DND-41 (cell line): ENCODE measurements around the gene DNAH8.

ENCODE experiments used
- ATAC-seq: fragments of 200-7000 bp; cut with Tn5 transposase; 3 replicates; pipeline ENCODE4 v1.9.1; 2021; ENCODE audit warnings: low read depth; ENCODE audit not compliant: insufficient read depth
- DNase-seq: peaks from one replicate; pipeline ENCODE4 v3.0.0-alpha.2; 2020
- H2AFZ ChIP-seq: 2 replicates; pipeline ENCODE4 v1.6.0; 2012; ENCODE audit warnings: low read depth, low read length
- H3K27ac ChIP-seq: 2 replicates; pipeline ENCODE4 v1.5.1; 2012; ENCODE audit warnings: low read length, inconsistent platforms
- H3K27me3 ChIP-seq: fragments of 200-600 bp; sonication (generic); 2 replicates; pipeline ENCODE4 v1.6.0; 2012; ENCODE audit warnings: low read length, mild to moderate bottlenecking, inconsistent platforms; ENCODE audit not compliant: insufficient read depth, poor library complexity
- H3K36me3 ChIP-seq: 2 replicates; pipeline ENCODE4 v1.5.1; 2012; ENCODE audit warnings: low read length, inconsistent platforms; ENCODE audit not compliant: insufficient read depth
- H3K4me1 ChIP-seq: 2 replicates; pipeline ENCODE4 v1.5.1; 2012; ENCODE audit warnings: mild to moderate bottlenecking, low read length; ENCODE audit not compliant: insufficient read depth
- H3K4me2 ChIP-seq: 2 replicates; pipeline ENCODE4 v1.6.0; 2012; ENCODE audit warnings: mild to moderate bottlenecking, moderate library complexity, low read length, inconsistent platforms; ENCODE audit not compliant: insufficient read depth
- H3K4me3 ChIP-seq, 2 experiments: fragments of 200-600 bp in 1 of 2; shearing (Covaris generic) in 1 of 2; 2 replicates each; pipeline ENCODE4 v1.5.1; 2012 to 2016; ENCODE audit warnings: inconsistent platforms in 2 of 2, low read length in 2 of 2, mild to moderate bottlenecking in 2 of 2, low read depth in 1 of 2, moderate library complexity in 1 of 2
- H3K79me2 ChIP-seq: 2 replicates; pipeline ENCODE4 v1.6.0; 2012; ENCODE audit warnings: low read length, inconsistent platforms; ENCODE audit not compliant: insufficient read depth
- H3K9ac ChIP-seq: 2 replicates; pipeline ENCODE4 v1.6.0; 2012; ENCODE audit warnings: low read depth, mild to moderate bottlenecking, inconsistent platforms, low read length, moderate library complexity
- H3K9me3 ChIP-seq: 2 replicates; pipeline ENCODE4 v1.5.1; 2012; ENCODE audit warnings: low read length, moderate library complexity, mild to moderate bottlenecking, inconsistent platforms; ENCODE audit not compliant: insufficient read depth, severe bottlenecking
- H4K20me1 ChIP-seq: 2 replicates; pipeline ENCODE4 v1.6.0; 2012; ENCODE audit warnings: low read length; ENCODE audit not compliant: insufficient read depth
- EZH2 ChIP-seq: IDR thresholded peaks from 3 replicates; pipeline ENCODE4 v1.6.1; 2012; ENCODE audit warnings: borderline replicate concordance, low read depth, mild to moderate bottlenecking, moderate library complexity, low read length, inconsistent platforms; ENCODE audit not compliant: severe bottlenecking
- TF ChIP-seq, protein P1 (sequence below): IDR thresholded peaks from 2 replicates; pipeline ENCODE4 v1.5.1; 2012; ENCODE audit warnings: borderline replicate concordance, low read length, moderate library complexity, mild to moderate bottlenecking; ENCODE audit not compliant: poor library complexity, severe bottlenecking; ENCODE audit errors: extremely low read depth

Gene DNAH8

DNA sequence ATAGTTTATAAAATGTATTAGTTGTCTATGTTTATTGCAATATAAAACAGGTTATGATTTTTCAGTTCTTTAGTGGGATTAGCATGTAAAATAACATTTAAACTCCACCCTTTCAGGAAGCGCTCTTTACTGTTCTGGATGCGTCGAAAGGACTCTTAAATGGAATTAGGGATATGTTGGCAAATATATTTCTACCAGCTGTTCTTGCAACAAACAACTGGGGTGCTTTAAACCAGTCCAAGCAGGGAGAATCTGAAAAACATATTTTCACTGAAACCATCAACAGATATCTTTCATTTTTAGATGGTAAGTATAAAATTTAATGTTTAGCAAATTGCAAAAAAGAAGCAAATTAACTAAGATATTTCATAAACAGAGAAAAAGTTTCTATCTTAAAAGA lies 21.8 kb downstream of the DNAH8 start:
- Histone ChIP-seq H3K27me3 (peaks cover 10% of the 10 kb centered on the region), H3K4me3 (no peak overlapping the region), H3K4me1 (no peaks in the 10 kb centered on the region), H3K36me3 (no peaks in the 10 kb centered on the region), H3K9ac (no peak overlapping the region), H3K9me3 (no peaks in the 10 kb centered on the region), H4K20me1 (no peaks in the 10 kb centered on the region), H3K79me2 (no peaks in the 10 kb centered on the region), H2AFZ (no peak overlapping the region), H3K27ac (no peak overlapping the region), H3K4me2 (no peak overlapping the region)
- DNase-seq (no peak), ATAC-seq (no peak)
- no peak for TF ChIP-seq EZH2
- TF ChIP-seq, protein P1, sequence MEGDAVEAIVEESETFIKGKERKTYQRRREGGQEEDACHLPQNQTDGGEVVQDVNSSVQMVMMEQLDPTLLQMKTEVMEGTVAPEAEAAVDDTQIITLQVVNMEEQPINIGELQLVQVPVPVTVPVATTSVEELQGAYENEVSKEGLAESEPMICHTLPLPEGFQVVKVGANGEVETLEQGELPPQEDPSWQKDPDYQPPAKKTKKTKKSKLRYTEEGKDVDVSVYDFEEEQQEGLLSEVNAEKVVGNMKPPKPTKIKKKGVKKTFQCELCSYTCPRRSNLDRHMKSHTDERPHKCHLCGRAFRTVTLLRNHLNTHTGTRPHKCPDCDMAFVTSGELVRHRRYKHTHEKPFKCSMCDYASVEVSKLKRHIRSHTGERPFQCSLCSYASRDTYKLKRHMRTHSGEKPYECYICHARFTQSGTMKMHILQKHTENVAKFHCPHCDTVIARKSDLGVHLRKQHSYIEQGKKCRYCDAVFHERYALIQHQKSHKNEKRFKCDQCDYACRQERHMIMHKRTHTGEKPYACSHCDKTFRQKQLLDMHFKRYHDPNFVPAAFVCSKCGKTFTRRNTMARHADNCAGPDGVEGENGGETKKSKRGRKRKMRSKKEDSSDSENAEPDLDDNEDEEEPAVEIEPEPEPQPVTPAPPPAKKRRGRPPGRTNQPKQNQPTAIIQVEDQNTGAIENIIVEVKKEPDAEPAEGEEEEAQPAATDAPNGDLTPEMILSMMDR: no peak

DNA sequence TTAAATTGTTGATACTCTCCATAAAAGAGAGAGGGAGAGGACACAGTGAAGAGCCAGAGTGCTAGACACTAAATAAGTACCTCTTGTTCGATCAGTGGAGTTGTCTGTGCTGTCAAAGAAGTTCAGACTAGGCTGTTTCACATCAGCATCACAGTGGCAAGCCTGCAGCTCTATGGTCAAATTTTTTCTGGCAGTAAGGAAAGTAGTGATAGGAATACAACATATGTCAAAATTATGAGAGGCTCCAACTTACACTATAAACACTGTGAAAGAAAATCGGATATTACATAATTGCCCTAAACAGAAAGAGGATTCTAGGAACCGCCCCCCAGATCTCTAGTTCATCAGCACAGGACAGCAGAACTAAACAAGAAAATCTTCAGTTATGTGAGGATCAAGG lies 23.1 kb downstream of the DNAH8 start:
- peaks cover 10% of the 10 kb centered on the region for H3K27me3 ChIP-seq
- no peak for ATAC-seq
- H2AFZ ChIP-seq: no peak overlapping the region

DNA sequence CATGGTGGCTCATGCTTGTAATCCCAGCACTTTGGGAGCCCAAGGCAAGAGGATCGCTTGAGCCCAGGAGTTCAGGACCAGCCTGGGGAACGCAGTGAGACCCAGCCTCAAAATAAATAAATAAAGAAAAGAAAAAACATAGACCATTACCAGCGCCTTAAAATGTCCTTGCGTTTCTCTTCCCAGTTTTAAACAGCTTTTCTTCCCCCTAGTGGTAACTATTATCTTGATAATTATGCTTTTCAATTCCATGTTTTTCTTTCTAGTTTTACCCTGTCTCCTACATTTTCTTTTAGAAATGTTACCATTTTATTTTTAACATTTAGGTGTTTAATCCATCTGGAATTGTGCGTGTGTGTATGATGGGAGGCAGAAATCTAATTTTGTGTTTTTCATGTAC lies 24.4 kb downstream of the DNAH8 start:
- no peak overlapping the region for H3K4me2 ChIP-seq

More for the DNA sequence above, 23.1 kb downstream of the DNAH8 start:
- Histone ChIP-seq H3K9ac (no peak overlapping the region), H3K36me3 (no peaks in the 10 kb centered on the region), H3K4me1 (no peaks in the 10 kb centered on the region), H3K27ac (no peak overlapping the region), H3K4me2 (no peak overlapping the region), H3K4me3 (no peak overlapping the region), H3K9me3 (no peaks in the 10 kb centered on the region), H4K20me1 (no peaks in the 10 kb centered on the region), H3K79me2 (no peaks in the 10 kb centered on the region)
- DNase-seq: no peak
- TF ChIP-seq EZH2: no peak
- TF ChIP-seq, protein P1: no peak

More for the DNA sequence above, 24.4 kb downstream of the DNAH8 start:
- H2AFZ ChIP-seq: no peak overlapping the region
- no peak overlapping the region for H3K4me3 ChIP-seq
- peaks cover 10% of the 10 kb centered on the region for H3K27me3 ChIP-seq
- H4K20me1 ChIP-seq: no peaks in the 10 kb centered on the region
- ATAC-seq (no peak), DNase-seq (no peak)
- no peak overlapping the region for H3K27ac ChIP-seq
- H3K4me1 ChIP-seq: no peaks in the 10 kb centered on the region
- no peaks in the 10 kb centered on the region for H3K9me3 ChIP-seq
- no peak overlapping the region for H3K9ac ChIP-seq
- TF ChIP-seq, protein P1: peak; percentile 40
- TF ChIP-seq EZH2: no peak
- no peaks in the 10 kb centered on the region for H3K79me2 ChIP-seq
- H3K36me3 ChIP-seq: no peaks in the 10 kb centered on the region
